NT2/D1 (cell line): ENCODE results near the gene LYPLAL1.

ENCODE experiments used
- SUZ12 ChIP-seq: IDR thresholded peaks from 2 replicates; pipeline ENCODE4 v1.6.1; 2011; ENCODE audit not compliant: insufficient read length, insufficient read depth; ENCODE audit errors: extremely low read depth
- YY1 ChIP-seq: IDR thresholded peaks from 2 replicates; pipeline ENCODE4 v1.6.1; 2011; ENCODE audit not compliant: insufficient read length, insufficient read depth
- ZNF274 ChIP-seq: IDR thresholded peaks from 2 replicates; pipeline ENCODE4 v1.6.1; 2011; ENCODE audit warnings: mild to moderate bottlenecking, low read depth, low read length

DNA sequence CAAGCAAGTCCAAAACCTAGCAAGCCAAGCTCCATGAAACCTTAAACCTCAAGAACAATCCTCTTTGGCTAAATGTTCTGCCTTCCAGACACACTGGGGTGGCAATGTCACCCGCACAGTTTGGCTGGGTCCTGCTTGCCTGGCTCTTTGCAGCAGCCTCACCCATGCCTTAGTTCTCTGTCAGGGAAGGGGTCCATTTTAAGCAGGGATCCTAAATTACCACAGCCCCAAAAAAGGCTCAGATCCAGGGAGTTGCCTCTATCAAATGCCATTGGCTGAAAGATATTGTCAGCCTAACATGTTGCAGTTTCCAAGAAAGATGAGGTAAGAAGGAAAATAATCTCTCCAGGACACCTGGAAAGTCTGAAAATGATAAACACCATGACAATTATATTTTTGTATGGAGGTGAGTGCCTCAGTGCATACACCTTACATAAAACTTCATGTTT is 26.1 kb upstream of the LYPLAL1 start:
- TF ChIP-seq ZNF274 = no peak
- TF ChIP-seq SUZ12 = no peak
- no peak for TF ChIP-seq YY1
